Peyer's patch (tissue), 4 donors: ENCODE measurements around the gene GGCX.
"Not testable (repeated sequence)": the region's sequence is repeated elsewhere in the genome, so short reads cannot be mapped to it uniquely, and the experiment has no call there.

ENCODE experiments used
- CTCF ChIP-seq, 6 experiments: fragments of 450-650 bp in 4 of 6; fragments of 200-600 bp in 2 of 6; sonication (generic) in 1 of 6; IDR thresholded peaks; one replicate each; pipeline ENCODE4 v1.5.1; 2017 to 2019; ENCODE audit warnings: antibody characterized with exemption in 6 of 6, mild to moderate bottlenecking in 3 of 6, moderate library complexity in 1 of 6
- POLR2A ChIP-seq, 2 donors: fragments of 450-650 bp; IDR thresholded peaks; one replicate each; pipeline ENCODE4 v1.5.1; 2017; ENCODE audit warnings: antibody characterized with exemption in 2 of 2, mild to moderate bottlenecking in 2 of 2, moderate library complexity in 2 of 2

- TF ChIP-seq CTCF, POLR2A (IDR thresholded peaks at IDR 0.05): not testable (repeated sequence)
Observed at GRCh38 chr2:85560403-85560726, 928 bp downstream of the GGCX start.
